Breast epithelium (tissue), 4 donors: Measurements from ENCODE around the gene AGPAT3. TPM values are rescaled to one million over a fixed set of nuclear protein-coding genes. Genes with fewer than 3 reads are reported as not detected.

Source experiments
- DNase-seq, 2 donors: peaks; one replicate each; pipeline ENCODE4 v3.0.0-alpha.2; 2019; ENCODE audit warnings: low spot score in 2 of 2
- H3K27ac ChIP-seq, 2 donors: fragments of 200-600 bp; sonication (generic) in 1 of 2; one replicate each; pipeline ENCODE4 v1.5.1; 2016 to 2019; ENCODE audit warnings: mild to moderate bottlenecking in 1 of 2
- H3K27me3 ChIP-seq, 2 donors: fragments of 200-600 bp; sonication (generic) in 1 of 2; one replicate each; pipeline versions ENCODE4 v1.5.1 to v1.6.0; 2017 to 2019; ENCODE audit warnings: control low read depth in 1 of 2, mild to moderate bottlenecking in 1 of 2
- H3K36me3 ChIP-seq: fragments of 200-600 bp; one replicate; pipeline ENCODE4 v1.5.1; 2019
- H3K4me1 ChIP-seq, 2 donors: fragments of 200-600 bp; sonication (generic); one replicate each; pipeline ENCODE4 v1.5.1; 2016 to 2019; ENCODE audit warnings: control low read depth in 1 of 2
- H3K4me3 ChIP-seq, 3 donors: fragments of 200-600 bp; sonication (generic); 1 replicate in 2 of 3; 2 replicates in 1 of 3; pipeline ENCODE4 v1.5.1; 2016 to 2019; ENCODE audit warnings: mild to moderate bottlenecking in 3 of 3, moderate library complexity in 2 of 3
- H3K9me3 ChIP-seq, 2 donors: fragments of 200-600 bp; sonication (generic) in 1 of 2; one replicate each; pipeline ENCODE4 v1.5.1; 2016 to 2019; ENCODE audit warnings: control low read depth in 1 of 2
- CTCF ChIP-seq, 3 donors: fragments of 450-650 bp; IDR thresholded peaks; one replicate each; pipeline ENCODE4 v1.5.1; 2016 to 2017; ENCODE audit warnings: antibody characterized with exemption in 3 of 3, mild to moderate bottlenecking in 3 of 3, moderate library complexity in 3 of 3
- POLR2A ChIP-seq: fragments of 450-650 bp; IDR thresholded peaks from one replicate; pipeline ENCODE4 v1.6.1; 2016; ENCODE audit warnings: antibody characterized with exemption, mild to moderate bottlenecking, moderate library complexity
- POLR2AphosphoS5 ChIP-seq, 3 donors: sonication (generic); formaldehyde crosslinking; IDR thresholded peaks; one replicate each; pipeline ENCODE4 v1.6.1; 2017; ENCODE audit warnings: antibody characterized with exemption in 3 of 3
- intact Hi-C: fragments of 100-400 bp; cut with DNase I; formaldehyde crosslinking; loops from one replicate; pipeline ENCODE4 v1.15.1; 2023; ENCODE audit warnings: low total_unique reads
- total RNA-seq, 3 donors: library from RNA; depleted of rRNA; stranded (reverse); fragments of >200 nt; gene quantifications; one replicate each; pipeline ENCODE4 v1.1.0, GENCODE V29; 2016

The AGPAT3 gene
- total RNA-seq, 3 donors from 2014 or later: 27.2 to 35.8 (median 28.2) TPM

GRCh38 chr21:43997766-43998742 lies 133.0 kb downstream of the AGPAT3 start:
- Histone ChIP-seq H3K4me1 (no peaks in the 10 kb centered on the region), H3K36me3 (no peaks in the 10 kb centered on the region), H3K27me3 (no peaks in the 10 kb centered on the region), H3K4me3 (no peak overlapping the region), H3K9me3 (no peaks in the 10 kb centered on the region), H3K27ac (no peak overlapping the region)
- intact Hi-C loops: no loop called here
- TF ChIP-seq POLR2A: no peak
- TF ChIP-seq POLR2AphosphoS5 (IDR thresholded peaks at IDR 0.05): no peak
- no peak for TF ChIP-seq CTCF (IDR thresholded peaks at IDR 0.05)
- DNase-seq: no peak

- no peak overlapping the region for H3K4me3 ChIP-seq
- no peak for DNase-seq
- intact Hi-C loops: no loop called here
- H3K36me3 ChIP-seq: no peaks in the 10 kb centered on the region
- no peaks in the 10 kb centered on the region for H3K9me3 ChIP-seq
- no peaks in the 10 kb centered on the region for H3K4me1 ChIP-seq
- no peak overlapping the region for H3K27ac ChIP-seq
- no peak for TF ChIP-seq POLR2AphosphoS5 (IDR thresholded peaks at IDR 0.05)
- H3K27me3 ChIP-seq: no peaks in the 10 kb centered on the region
Observed at GRCh38 chr21:44000360-44000759, 135.3 kb downstream of the AGPAT3 start.

- DNase-seq: no peak
- Histone ChIP-seq H3K9me3 (no peaks in the 10 kb centered on the region), H3K36me3 (no peaks in the 10 kb centered on the region), H3K4me1 (no peaks in the 10 kb centered on the region), H3K4me3 (no peak overlapping the region), H3K27me3 (no peaks in the 10 kb centered on the region), H3K27ac (no peak overlapping the region)
- intact Hi-C loops: no loop called here
- TF ChIP-seq CTCF (IDR thresholded peaks at IDR 0.05): no peak
- TF ChIP-seq POLR2AphosphoS5 (IDR thresholded peaks at IDR 0.05): no peak
- TF ChIP-seq POLR2A: no peak
Observed at GRCh38 chr21:44002511-44002910, 137.5 kb downstream of the AGPAT3 start.

GRCh38 chr21:44003307-44003966 lies 138.4 kb downstream of the AGPAT3 start:
- Histone ChIP-seq H3K4me1 (no peaks in the 10 kb centered on the region), H3K9me3 (no peaks in the 10 kb centered on the region), H3K27me3 (no peaks in the 10 kb centered on the region), H3K27ac (no peak overlapping the region), H3K4me3 (no peak overlapping the region), H3K36me3 (no peaks in the 10 kb centered on the region)
- TF ChIP-seq CTCF (IDR thresholded peaks at IDR 0.05) (no peak), POLR2A (no peak), POLR2AphosphoS5 (IDR thresholded peaks at IDR 0.05) (no peak)
- intact Hi-C loops: no loop called here
- no peak for DNase-seq

- H3K27ac ChIP-seq: peak overlapping the region in 1 of 2 donors; percentile 79
- no peaks in the 10 kb centered on the region for H3K36me3 ChIP-seq
- H3K9me3 ChIP-seq: no peaks in the 10 kb centered on the region
- no peaks in the 10 kb centered on the region for H3K27me3 ChIP-seq
- DNase-seq: no peak
- no peaks in the 10 kb centered on the region for H3K4me1 ChIP-seq
- TF ChIP-seq POLR2A (no peak), POLR2AphosphoS5 (IDR thresholded peaks at IDR 0.05) (no peak), CTCF (IDR thresholded peaks at IDR 0.05) (no peak)
- no peak overlapping the region for H3K4me3 ChIP-seq
- intact Hi-C loops: loop anchor here (5.0 kb wide), 1 partner anchor 1327 kb away; no protein-coding TSS in a partner anchor
Observed at GRCh38 chr21:44005071-44005470, 140.0 kb downstream of the AGPAT3 start.
